Stimulated activated CD4-positive, alpha-beta T cell treated with anti-CD3 and anti-CD28 coated beads, Interleukin-1b, Interleukin-23, amount 100 ng/mL, for 48 hours (primary cell): ENCODE data around the gene VPS9D1.
"Not testable (repeated sequence)": the region's sequence is repeated elsewhere in the genome, so short reads cannot be mapped to it uniquely, and the experiment has no call there.

Experiments used
- DNase-seq: peaks from one replicate; pipeline ENCODE4 v3.0.0-alpha.2; 2020

The VPS9D1 gene

GRCh38 chr16:89709166-89709565 is 11.5 kb downstream of the VPS9D1 start:
- DNase-seq: no peak

GRCh38 chr16:89708481-89708931 is 12.2 kb downstream of the VPS9D1 start:
- DNase-seq: no peak

- DNase-seq: no peak
Observed at GRCh38 chr16:89707695-89708094, 13.0 kb downstream of the VPS9D1 start.

DNA sequence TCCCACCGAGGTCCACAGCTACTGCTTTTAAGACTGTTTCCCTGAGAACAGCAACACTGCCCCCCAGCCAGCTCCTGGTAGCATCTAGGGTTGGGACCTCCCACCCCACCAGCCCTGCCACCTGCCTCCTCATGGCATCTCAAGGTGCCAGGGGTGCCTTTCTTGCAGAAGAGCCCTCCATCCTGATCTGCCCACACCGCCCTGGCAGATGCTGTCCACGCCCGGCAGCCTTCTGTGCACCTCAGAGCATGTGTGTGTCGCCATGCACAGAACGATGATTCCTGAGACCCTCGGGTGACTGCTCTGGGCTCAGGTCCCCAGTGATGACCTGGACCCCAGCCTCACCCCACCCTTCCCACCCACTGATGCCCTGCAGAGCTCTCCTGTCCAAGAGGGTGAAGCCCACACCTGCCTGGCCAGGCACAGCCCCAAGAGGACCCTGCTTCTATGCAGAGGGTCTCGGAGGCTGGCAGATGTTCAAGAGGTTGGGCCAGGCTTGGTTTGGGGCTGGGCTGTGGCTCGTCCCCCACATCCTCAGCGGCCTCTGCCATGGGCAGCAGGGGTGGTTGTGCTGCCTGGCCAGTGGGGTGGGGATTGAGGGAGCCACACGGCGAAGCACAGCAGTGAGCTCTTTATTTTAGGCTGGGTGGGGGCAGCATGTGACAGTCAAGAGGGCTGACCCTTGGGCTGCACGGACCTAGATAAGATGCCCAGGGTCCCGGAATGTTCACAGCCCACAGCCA is 14.0 kb downstream of the VPS9D1 start:
- DNase-seq: no peak

DNA sequence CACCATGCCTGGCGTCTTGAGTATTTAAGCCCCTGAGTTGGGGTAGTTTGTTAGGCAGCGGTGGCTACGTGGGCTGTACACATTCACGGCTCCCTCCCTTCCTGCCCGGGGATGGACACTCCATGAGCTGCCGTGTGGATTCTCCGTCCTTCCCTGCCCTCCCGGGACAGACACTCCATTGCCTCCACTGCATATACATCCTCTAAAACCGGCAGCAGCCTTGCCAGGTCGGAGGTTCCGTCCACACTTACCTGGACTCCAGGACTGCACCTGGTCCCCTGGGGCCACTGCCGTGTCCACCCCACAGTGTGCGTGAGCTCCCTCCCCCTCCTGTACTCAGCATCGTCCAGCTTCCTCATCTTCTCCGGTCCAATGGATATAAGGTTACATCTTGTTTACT is 15.7 kb downstream of the VPS9D1 start:
- no peak for DNase-seq

DNA sequence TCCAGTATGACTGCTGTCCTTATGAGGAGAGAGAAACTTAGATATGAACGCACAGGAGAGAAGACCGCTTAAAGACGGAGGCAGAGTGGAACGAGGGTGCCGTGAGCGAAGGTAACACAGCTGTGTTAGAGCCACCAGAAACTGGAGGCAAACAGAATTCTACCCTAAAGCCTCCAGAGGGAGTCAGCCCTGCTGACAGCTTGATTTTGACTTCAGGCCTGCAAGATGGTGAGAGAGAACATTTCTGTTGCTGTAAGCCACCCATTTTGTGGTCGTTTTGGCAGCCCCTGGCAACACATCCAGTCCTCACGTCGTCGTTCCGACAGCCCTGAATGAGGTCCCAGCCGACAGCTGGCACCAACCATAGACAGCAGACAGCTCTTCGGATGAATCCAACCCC is 16.4 kb downstream of the VPS9D1 start:
- no peak for DNase-seq

DNA sequence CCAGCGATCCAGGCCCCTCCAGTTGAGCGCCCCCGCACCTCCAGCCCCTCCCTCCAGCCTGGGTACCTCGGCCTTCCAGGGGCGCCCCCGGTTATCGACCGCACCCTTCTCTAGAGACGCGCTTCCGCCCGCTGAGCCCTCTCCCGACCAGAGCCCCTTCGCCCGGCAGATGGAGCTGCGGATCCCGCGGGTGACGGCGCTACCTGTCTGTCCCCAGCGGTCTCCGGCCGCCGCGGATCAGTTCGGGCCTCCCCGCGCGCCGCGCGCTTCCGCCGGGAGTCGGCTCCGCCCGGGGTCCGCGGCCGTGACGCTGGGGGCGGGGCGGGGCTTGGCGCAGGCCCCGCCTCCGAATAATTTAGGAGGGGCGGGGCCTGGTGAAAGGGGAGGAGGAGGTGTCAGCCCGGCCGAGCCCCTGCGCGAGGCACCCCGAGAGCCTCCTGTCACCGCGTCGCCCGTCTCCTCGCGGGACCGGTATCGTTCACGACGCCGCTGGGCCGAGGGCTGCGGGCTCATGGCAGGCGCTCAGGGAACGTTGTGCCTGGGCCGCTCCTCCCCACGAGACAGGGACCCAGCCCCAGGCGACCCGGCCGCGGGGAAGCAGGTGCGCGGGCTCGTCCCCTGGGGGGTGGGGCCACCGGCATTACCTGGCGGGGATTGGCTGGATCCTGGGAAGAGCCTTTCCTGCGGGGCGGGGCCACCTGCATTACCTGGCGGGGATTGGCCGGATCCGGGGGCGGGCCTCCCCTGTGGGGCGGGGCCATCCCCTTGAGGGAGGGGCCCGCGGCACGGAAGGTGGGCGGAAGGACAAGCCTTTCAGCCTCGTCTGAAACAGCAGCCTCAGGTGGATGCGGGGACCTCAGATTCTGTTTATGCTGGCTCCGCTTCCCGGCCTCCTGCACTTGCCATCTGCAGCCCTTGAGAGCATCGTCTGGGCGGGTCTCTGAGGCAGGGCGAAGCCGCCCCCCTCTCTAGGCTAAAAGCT is 19.0 kb downstream of the VPS9D1 start, which contains the start of gene SPATA2L:
SPATA2L (minus strand) TSS at position 281 of the 982 bp plus-strand sequence. CDS start 473 bp downstream, outside the sequence.
- DNase-seq: peak; percentile 97

- DNase-seq: peak; percentile 62
Observed at GRCh38 chr16:89700649-89701424, 19.9 kb downstream of the VPS9D1 start.

DNA sequence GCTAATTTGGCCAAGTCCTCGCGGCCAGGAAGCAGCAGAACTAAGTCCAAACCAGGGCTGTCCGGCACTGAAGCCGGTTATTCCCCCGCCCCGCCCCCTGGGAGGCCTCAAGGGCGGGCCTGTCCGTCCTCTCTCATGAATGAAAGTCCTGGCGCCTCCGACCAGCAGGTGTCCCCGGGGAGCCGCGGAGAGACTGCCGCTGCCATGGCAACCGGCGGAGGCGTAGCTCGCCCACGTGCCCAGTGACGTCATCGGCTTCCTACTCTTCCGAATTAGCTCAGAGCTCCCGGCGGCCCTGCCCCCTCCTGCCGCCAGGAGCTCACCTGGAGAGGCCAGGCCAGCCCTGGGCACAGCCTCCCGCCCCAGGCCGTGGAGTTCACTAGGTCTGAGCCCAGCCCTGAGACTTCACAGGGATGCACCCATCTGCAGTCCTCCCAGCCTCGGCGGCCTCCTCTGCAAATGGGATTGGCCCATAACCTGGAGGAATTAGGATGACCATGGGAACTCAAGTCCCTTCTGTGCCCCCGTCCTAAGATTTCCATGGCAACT is 20.5 kb downstream of the VPS9D1 start:
- peak; percentile 96 for DNase-seq

DNA sequence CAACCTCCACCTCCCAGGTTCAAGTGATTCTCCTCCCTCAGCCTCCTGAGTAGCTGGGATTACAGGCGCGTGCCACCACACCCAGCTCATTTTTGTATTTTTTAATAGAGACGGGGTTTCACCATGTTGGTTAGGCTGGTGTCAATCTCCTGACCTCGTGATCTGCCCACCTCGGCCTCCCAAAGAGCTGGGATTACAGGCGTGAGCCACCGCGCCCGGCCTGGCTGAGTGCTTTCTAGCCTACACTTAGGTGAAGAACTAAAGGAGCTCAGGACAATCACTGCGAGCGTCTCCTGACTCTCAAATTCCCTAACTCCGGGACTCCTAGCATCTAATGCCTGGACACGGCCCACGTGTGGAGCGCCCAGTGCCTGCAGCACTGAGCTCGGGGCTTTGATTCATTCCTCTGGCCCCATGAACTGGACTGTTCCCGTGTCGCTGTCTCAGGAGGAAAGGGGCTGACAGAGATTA is 21.0 kb downstream of the VPS9D1 start:
- not testable (repeated sequence) for DNase-seq

DNA sequence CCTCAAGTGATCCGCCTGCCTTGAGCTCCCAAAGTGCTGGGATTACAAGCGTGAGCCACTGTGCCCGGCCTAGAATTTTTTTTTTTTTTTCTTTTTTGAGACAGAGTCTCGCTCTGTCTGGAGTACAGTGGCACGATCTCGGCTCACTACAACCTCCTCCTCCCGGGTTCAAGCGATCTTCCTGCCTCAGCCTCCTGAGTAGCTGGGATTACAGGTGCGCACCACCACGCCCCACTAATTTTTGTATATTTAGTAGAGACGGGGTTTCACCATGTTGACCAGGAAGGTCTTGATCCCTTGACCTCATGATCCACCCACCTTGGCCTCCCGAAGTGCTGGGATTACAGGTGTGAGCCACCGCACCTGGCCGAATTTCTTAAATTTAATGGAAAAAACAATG is 22.0 kb downstream of the VPS9D1 start:
- DNase-seq: not testable (repeated sequence)

- DNase-seq: no peak
Observed at GRCh38 chr16:89697616-89698331, 22.9 kb downstream of the VPS9D1 start.

DNA sequence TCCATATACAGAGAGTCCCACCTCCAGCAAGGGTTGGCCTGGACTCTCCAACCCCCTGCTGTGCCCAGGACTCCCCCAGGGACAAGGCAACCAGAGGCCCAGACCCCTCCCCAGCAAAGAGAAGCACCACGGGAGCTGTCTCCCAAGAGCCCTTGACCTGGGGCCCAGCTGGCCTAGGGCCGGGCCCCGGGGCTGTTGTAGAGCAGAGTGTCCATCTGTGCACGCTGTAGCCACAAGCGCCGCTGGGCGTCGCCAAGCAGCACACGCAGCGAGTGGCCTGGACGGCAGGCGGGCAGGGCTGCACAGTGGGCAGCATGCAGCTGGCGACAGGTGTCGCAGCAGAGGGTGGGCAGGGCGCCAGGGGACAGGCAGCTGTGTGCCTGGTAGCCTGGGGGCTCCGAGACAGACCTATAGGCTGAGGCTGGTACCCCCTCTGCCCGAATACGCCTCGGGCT is 23.5 kb downstream of the VPS9D1 start:
- no peak for DNase-seq

GRCh38 chr16:89696670-89697128 is 24.0 kb downstream of the VPS9D1 start:
- no peak for DNase-seq

GRCh38 chr16:89695875-89696669 is 24.6 kb downstream of the VPS9D1 start:
- DNase-seq: no peak

GRCh38 chr16:89695086-89695874 is 25.4 kb downstream of the VPS9D1 start:
- DNase-seq: no peak

DNA sequence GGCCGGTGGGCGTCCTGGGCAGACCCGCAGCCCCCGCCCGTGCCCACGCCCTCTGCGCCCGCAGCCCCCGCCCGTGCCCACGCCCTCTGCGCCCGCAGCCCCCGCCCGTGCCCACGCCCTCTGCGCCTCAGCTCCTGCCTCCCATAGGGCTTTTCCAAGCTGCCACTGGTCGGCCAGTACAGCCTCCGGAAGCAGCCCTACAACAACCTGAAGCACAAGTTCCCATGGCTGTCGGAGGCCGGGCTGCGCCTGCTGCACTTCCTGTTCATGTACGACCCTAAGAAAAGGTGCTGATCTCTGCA is 26.0 kb downstream of the VPS9D1 start:
- DNase-seq: not testable (repeated sequence)

GRCh38 chr16:89693931-89694783 is 26.5 kb downstream of the VPS9D1 start:
- DNase-seq: no peak

- no peak for DNase-seq
Observed at GRCh38 chr16:89693289-89693731, 27.4 kb downstream of the VPS9D1 start.
